Loucy (cell line): ENCODE results near the gene MYH6.

Experiments
- H2AFZ ChIP-seq: fragments of 200-600 bp; sonication (generic); 2 replicates; pipeline ENCODE4 v1.6.0; 2016; ENCODE audit warnings: antibody characterized with exemption, mild to moderate bottlenecking, low read length, moderate library complexity
- H3F3A ChIP-seq: fragments of 200-600 bp; 2 replicates; pipeline ENCODE4 v1.6.0; 2016; ENCODE audit warnings: antibody characterized with exemption, low read depth, mild to moderate bottlenecking
- H3K27me3 ChIP-seq: fragments of 200-600 bp; sonication (generic); 2 replicates; pipeline ENCODE4 v1.6.1; 2014; ENCODE audit warnings: low read length, mild to moderate bottlenecking; ENCODE audit not compliant: insufficient read depth, poor library complexity, severe bottlenecking
- H3K36me3 ChIP-seq: fragments of 200-600 bp; sonication (generic); 2 replicates; pipeline ENCODE4 v1.6.1; 2016; ENCODE audit warnings: low read length; ENCODE audit not compliant: insufficient read depth
- H3K4me1 ChIP-seq: fragments of 200-600 bp; sonication (generic); 2 replicates; pipeline ENCODE4 v1.5.1; 2014; ENCODE audit warnings: low read length, mild to moderate bottlenecking; ENCODE audit not compliant: insufficient read depth, poor library complexity, severe bottlenecking
- H3K4me2 ChIP-seq: fragments of 200-600 bp; sonication (generic); 2 replicates; pipeline ENCODE4 v1.6.0; 2014; ENCODE audit warnings: antibody characterized with exemption, low read length, low read depth, mild to moderate bottlenecking; ENCODE audit not compliant: poor library complexity, severe bottlenecking
- H3K4me3 ChIP-seq: fragments of 200-600 bp; sonication (generic); 2 replicates; pipeline ENCODE4 v1.5.1; 2014; ENCODE audit warnings: low read length, mild to moderate bottlenecking, mixed read lengths; ENCODE audit not compliant: poor library complexity, severe bottlenecking
- H3K79me2 ChIP-seq: fragments of 200-600 bp; sonication (generic); 2 replicates; pipeline ENCODE4 v1.6.1; 2014; ENCODE audit warnings: low read length; ENCODE audit not compliant: insufficient read depth
- H3K9ac ChIP-seq: fragments of 200-600 bp; sonication (generic); 2 replicates; pipeline ENCODE4 v1.6.0; 2014; ENCODE audit warnings: mild to moderate bottlenecking, low read depth, low read length, moderate library complexity; ENCODE audit not compliant: poor library complexity, severe bottlenecking
- H3K9me2 ChIP-seq: fragments of 200-600 bp; sonication (generic); replicated peaks from 2 replicates; pipeline ENCODE4 v1.6.1; 2016; ENCODE audit warnings: low read depth, low read length, mixed read lengths
- H3K9me3 ChIP-seq: fragments of 200-600 bp; sonication (generic); 2 replicates; pipeline ENCODE4 v1.6.1; 2014; ENCODE audit warnings: mild to moderate bottlenecking, antibody characterized with exemption, low read length, low read depth; ENCODE audit not compliant: insufficient read depth
- H4K20me1 ChIP-seq: fragments of 200-600 bp; sonication (generic); 2 replicates; pipeline ENCODE4 v1.6.0; 2014; ENCODE audit warnings: antibody characterized with exemption, low read length, mild to moderate bottlenecking; ENCODE audit not compliant: insufficient read depth, poor library complexity, severe bottlenecking
- EZH2phosphoT487 ChIP-seq: fragments of 200-600 bp; IDR thresholded peaks from 2 replicates; pipeline ENCODE4 v1.6.1; 2018; ENCODE audit warnings: antibody characterized with exemption, mild to moderate bottlenecking, moderate library complexity, borderline replicate concordance
- TF ChIP-seq, protein P1 (sequence below): fragments of 200-600 bp; sonication (generic); conservative IDR thresholded peaks from 2 replicates; pipeline ENCODE4 v1.5.1; 2014; ENCODE audit warnings: mild to moderate bottlenecking, antibody characterized with exemption, low read length

MYH6 gene

GRCh38 chr14:23415821-23416778 is 8.0 kb upstream of the MYH6 start:
- Histone ChIP-seq H3K4me3 (no peak overlapping the region), H3K4me1 (no peaks in the 10 kb centered on the region), H2AFZ (no peak overlapping the region), H3K27me3 (no peaks in the 10 kb centered on the region), H3K9ac (no peak overlapping the region), H3K9me2 (no peaks in the 10 kb centered on the region), H4K20me1 (no peaks in the 10 kb centered on the region), H3K4me2 (no peak overlapping the region), H3K79me2 (no peaks in the 10 kb centered on the region), H3F3A (no peaks in the 10 kb centered on the region), H3K9me3 (no peaks in the 10 kb centered on the region), H3K36me3 (no peaks in the 10 kb centered on the region)
- TF ChIP-seq EZH2phosphoT487: no peak
- TF ChIP-seq, protein P1, sequence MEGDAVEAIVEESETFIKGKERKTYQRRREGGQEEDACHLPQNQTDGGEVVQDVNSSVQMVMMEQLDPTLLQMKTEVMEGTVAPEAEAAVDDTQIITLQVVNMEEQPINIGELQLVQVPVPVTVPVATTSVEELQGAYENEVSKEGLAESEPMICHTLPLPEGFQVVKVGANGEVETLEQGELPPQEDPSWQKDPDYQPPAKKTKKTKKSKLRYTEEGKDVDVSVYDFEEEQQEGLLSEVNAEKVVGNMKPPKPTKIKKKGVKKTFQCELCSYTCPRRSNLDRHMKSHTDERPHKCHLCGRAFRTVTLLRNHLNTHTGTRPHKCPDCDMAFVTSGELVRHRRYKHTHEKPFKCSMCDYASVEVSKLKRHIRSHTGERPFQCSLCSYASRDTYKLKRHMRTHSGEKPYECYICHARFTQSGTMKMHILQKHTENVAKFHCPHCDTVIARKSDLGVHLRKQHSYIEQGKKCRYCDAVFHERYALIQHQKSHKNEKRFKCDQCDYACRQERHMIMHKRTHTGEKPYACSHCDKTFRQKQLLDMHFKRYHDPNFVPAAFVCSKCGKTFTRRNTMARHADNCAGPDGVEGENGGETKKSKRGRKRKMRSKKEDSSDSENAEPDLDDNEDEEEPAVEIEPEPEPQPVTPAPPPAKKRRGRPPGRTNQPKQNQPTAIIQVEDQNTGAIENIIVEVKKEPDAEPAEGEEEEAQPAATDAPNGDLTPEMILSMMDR: no peak

GRCh38 chr14:23414906-23415820 is 7.1 kb upstream of the MYH6 start:
- no peak for TF ChIP-seq EZH2phosphoT487
- TF ChIP-seq, protein P1: no peak
- Histone ChIP-seq H2AFZ (no peak overlapping the region), H3K27me3 (no peaks in the 10 kb centered on the region)

GRCh38 chr14:23414254-23414653 is 6.2 kb upstream of the MYH6 start:
- H3K79me2 ChIP-seq: no peaks in the 10 kb centered on the region
- H4K20me1 ChIP-seq: no peaks in the 10 kb centered on the region
- no peaks in the 10 kb centered on the region for H3K4me1 ChIP-seq
- H3F3A ChIP-seq: no peaks in the 10 kb centered on the region
- H3K4me2 ChIP-seq: no peak overlapping the region
- H3K9me3 ChIP-seq: no peaks in the 10 kb centered on the region
- H3K9ac ChIP-seq: no peak overlapping the region
- no peak overlapping the region for H3K4me3 ChIP-seq
- H3K27me3 ChIP-seq: no peaks in the 10 kb centered on the region
- H2AFZ ChIP-seq: no peak overlapping the region
- no peaks in the 10 kb centered on the region for H3K36me3 ChIP-seq
- no peak for TF ChIP-seq EZH2phosphoT487
- TF ChIP-seq, protein P1: no peak
- H3K9me2 ChIP-seq: no peaks in the 10 kb centered on the region

More at GRCh38 chr14:23414906-23415820, 7.1 kb upstream of the MYH6 start:
- Histone ChIP-seq H3K36me3 (no peaks in the 10 kb centered on the region), H3K4me1 (no peaks in the 10 kb centered on the region), H4K20me1 (no peaks in the 10 kb centered on the region), H3K4me3 (no peak overlapping the region), H3K4me2 (no peak overlapping the region), H3K9me3 (no peaks in the 10 kb centered on the region), H3F3A (no peaks in the 10 kb centered on the region), H3K9ac (no peak overlapping the region), H3K9me2 (no peaks in the 10 kb centered on the region), H3K79me2 (no peaks in the 10 kb centered on the region)
